NCI-H345 treated with DMSO at 0.1 percent for 48 hours (cell line): ENCODE data around the gene FILIP1L.
"Not testable (repeated sequence)": the region's sequence is repeated elsewhere in the genome, so short reads cannot be mapped to it uniquely, and the experiment has no call there.

Experiments
- DNase-seq: peaks from one replicate; lab custom pipeline; 2025; ENCODE audit not compliant: unreplicated experiment; lab: John Stamatoyannopoulos, UW

FILIP1L gene

DNA sequence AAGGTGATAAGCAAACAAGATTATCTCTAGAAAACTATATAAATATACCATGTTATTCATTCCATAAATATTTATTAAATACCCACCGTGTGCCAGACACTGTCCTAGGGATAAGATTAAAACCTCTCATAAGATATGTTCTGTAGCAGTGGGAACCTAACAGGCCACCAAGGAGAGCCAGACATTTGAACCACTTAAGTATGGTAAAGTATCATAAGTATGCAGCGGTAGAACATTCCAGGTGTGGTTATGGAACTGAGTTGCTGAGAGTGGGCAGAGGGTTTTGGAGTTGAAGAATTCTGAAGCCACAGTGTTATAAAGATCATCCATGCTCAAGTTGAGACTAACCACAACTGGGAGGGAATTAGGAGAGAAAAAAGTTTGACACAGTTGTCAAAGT lies 14.7 kb downstream of the FILIP1L start:
- DNase-seq = no peak

DNA sequence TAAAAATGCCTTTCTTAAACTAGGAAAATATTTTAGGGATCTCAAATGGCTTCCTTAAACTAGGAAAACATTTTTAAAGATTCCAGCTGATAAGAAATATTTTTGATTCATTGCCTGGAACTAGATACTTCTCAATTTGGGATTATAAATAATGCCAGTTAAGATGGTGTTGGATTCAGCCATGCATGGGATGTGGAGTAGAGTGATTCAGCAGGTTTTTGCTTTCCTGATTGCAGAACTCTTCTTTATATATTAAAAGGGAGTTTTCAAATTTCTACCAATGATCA lies 15.6 kb downstream of the FILIP1L start:
- no peak for DNase-seq

DNA sequence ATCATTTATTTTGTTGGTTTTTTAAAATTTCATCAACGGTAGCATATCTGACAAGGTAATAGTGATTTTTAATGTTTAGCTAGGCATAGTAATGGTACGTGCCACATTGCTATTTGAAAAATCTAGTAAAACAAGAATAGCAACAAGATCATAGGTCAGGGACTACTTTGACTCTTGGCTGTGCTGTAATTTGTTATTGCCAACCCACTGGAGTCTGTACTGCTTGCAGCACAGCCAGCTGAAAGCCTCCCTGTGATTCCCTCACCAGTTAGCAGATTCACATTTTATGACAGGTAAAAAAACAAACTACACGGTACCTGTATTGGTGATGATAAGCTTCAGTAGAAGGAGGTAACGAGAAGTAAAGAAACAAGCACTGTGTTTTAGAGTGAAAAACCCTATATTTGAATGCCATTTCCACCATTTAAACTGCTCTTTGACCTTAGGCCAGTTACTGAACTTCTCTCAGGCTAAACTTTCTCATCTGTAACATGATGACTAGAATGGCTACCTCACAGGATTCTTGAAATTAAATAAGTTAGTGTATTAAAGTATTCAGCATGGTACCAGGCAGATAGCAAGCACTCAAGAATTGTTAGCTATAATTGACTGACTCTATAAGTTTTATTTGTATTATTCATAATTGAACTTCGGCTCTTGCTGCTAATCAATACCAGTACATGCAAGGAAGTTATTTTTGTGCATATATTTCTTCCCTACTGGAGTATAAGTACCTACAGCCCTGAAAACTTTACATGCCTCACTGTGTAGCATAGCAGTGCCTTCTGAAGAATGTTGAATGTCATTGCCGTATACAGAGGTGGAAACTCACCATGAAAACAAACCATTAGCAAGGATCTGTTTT lies 16.1 kb downstream of the FILIP1L start:
- no peak for DNase-seq

DNA sequence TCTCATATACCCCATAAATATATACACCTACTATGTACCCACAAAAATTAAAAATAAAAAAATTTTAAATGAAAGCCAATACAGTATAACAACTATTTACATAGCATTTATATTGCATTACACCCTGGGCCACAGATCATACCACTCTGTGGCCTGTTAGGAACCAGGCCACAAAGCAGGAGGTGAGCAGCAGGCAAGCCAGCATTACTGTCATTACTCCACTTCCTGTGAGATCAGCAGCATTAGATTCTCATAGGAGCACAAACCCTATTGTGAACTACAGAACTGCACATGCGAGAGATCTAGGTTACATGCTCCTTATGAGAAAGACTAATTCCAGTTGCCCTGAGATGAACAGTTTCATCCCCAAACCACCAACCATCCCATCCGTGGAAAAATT lies 17.4 kb downstream of the FILIP1L start:
- DNase-seq = no peak

- DNase-seq = not testable (repeated sequence)
Observed at GRCh38 chr3:100096286-100096685, 18.0 kb downstream of the FILIP1L start.

GRCh38 chr3:100093831-100094230 lies 20.5 kb downstream of the FILIP1L start:
- no peak for DNase-seq

- no peak for DNase-seq
Observed at GRCh38 chr3:100090669-100091005, 23.7 kb downstream of the FILIP1L start.

- no peak for DNase-seq
Observed at GRCh38 chr3:100089812-100090668, 24.3 kb downstream of the FILIP1L start.

GRCh38 chr3:100088735-100089368 lies 25.4 kb downstream of the FILIP1L start:
- DNase-seq = no peak

DNA sequence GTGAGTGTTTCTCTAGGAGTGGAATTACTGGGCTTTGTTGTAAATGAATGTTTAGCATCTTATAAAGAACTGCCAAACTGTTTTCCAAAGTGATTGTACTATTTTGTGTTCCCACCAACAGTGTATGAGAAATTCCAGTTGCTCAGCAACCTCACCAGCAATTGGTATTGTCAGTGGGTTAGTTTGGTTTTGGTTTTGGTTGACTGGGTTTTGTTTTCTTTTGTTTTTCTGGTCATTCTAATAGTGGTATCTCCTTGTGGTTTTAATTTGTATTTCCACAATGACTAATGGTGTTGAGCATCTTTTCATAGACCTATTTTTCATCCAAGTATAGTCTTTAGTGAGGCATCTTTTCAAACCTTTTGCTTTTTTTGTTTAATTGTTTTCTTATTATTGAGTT lies 27.1 kb downstream of the FILIP1L start:
- DNase-seq = no peak

DNA sequence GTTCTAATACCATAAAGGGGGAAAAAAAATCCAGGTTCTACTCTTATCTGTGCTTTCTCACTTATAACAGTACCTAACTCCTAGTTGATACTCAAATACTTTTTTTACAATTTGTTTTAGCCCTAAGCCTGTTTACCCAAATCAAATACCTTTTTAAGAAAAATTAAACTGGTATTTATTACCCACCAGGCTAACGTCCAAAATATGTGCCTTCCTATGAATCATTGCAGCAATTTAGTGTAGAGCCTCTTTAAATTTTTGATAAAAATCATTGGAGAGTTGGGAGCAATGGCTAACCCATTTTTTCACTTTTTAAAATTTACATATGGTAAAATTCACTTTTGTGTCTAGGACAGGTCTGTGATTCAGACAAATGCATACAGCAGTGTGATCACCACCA lies 27.9 kb downstream of the FILIP1L start:
- no peak for DNase-seq

DNA sequence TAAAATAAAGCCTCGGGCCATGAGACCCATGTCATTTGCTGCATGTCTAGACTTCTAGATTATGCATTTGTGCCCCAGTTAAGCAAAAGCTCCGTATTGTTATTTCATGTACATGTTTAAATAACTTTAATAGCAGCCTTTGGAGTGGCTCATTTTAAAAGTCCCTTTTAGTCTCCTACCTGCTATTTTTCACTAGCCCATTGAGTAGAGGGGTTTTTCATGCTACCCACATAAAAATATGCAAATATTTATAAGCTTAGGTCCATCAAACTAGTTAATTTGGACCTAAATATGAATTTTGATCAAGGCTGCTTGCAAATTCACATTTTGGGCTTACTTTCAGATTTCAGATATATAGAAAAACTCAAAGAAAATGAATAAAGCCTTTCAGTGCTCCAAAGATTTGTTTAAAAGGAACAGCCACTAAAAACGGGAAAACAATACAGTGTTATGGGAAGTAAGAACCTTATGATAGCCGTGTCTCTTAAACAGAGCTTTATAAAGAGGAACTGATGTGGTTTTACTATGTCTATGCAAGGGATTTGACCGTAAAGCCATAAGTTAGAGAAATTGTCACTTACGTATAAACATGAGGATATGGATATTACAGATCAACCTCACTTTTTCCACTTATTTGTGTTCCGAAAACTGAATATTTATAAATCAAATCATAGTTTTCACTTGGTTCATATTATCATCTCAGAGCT lies 30.0 kb downstream of the FILIP1L start:
- no peak for DNase-seq

- no peak for DNase-seq
Observed at GRCh38 chr3:100083209-100083608, 31.1 kb downstream of the FILIP1L start.

- DNase-seq = no peak
Observed at GRCh38 chr3:100082714-100083113, 31.6 kb downstream of the FILIP1L start.

DNA sequence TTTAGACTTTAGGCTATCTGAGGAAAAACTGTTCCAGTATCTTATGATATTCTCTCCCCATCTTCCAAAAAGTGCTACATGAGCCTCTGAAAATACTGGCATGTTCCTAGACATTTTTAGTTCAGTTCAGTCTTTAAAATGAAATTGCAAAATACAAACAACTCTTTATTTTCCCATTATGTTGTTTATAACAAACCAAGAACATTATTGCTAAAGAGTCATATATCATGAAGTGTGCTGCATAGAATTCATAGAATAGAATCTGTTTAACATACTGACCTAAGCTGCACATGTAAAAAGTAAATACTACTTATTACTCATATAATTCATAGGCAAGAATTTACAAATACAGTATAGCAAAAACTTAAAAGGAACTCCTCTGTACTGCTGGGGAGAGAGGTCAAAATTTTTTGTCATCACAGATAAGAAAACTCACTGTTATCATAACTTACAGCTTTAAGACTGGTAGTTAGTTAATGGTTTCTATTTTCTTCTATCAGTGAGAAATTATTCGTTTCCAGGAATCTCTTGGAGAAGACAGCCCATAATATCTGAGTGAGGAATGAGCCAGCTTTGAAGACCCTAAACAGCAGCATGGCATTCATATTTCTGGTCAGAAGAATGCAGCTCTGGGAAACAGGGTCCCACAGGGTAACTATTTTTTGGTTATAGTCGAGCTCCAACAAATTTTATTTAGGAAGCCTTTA lies 32.2 kb downstream of the FILIP1L start:
- DNase-seq = no peak

DNA sequence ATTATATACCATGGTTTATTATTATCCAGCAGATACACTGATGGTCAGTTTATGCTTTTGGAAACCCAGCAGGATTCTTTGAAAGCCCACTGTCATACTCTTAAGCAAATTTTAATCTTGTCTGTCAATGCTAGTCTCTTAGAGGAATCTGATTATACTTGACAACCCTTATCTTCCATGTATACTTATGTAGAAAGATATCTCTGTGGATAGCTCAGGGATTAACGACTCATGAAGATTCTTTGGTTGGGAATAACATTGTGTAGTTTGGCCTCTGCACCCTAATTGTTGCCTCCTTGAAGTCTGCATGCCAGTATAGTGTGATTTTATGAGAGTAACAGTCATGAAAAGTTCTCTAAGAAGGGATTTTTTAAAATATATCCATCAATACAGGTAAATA lies 33.0 kb downstream of the FILIP1L start:
- DNase-seq = no peak

- DNase-seq = no peak
Observed at GRCh38 chr3:100080573-100080972, 33.7 kb downstream of the FILIP1L start.

DNA sequence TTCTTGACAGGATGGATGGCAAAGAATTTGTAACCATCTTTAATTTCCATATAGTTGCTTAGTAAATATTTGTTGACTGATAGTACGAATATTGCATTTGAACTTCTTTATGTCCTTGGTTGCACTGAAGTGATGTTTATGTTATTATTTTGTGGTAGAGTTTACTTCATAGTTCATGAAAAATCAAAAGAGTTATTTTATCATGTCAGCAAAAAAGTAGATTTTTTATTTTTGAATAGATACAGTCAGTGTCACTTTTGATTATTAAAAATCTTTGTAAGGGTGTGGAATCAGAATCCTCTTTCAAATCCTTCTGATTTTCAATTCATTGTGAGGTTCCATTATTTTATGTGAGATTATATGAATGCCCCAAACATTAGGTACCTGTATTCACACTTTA lies 35.0 kb downstream of the FILIP1L start:
- DNase-seq = no peak

DNA sequence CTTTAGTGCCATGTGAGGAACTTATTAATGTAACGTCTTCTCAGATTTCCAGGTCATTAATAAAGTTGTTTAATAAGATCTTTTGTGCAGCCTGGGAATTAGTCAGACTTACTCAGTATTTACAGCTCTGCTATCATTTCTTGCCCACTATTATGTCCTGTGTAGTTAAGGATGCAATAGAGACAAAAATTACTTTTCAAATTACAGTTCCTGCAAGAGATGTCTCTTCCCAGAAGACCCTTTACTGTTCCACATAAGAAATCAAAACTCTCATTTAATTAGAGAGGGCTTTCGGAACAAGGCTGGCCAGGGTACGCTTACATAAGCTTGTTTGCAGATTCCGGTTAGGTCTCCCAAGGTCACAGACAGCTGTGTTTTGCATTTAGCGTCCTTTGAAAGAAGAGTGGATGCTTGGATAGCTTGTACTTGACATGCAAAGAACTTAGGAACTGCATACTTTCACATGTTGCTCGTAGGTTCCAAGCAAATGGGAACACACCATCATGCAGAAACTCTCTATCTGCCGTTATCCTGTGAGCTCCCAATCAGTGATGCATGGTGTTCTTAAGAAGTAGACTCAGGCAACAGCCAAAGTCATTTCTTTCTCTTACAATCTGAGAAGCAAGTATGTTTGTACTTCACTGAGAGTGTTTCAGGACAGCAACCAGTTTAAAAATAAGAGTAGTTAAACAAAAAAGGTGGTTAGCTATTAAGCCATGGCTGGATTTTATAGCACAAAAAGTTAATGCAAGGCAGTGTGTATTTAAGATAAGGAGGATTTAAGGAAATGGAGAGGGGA lies 37.4 kb downstream of the FILIP1L start:
- no peak for DNase-seq
